HepG2 (cell line): Measurements from ENCODE around the gene CCNB1IP1. TPM values are rescaled to one million over a fixed set of nuclear protein-coding genes. Genes with fewer than 3 reads are reported as not detected.

Experiments
- ARNT ChIP-seq: fragments of 450-650 bp; IDR thresholded peaks from 2 replicates; pipeline ENCODE4 v1.6.1; 2017
- EHMT2 ChIP-seq: fragments of 200-600 bp; sonication (generic); IDR thresholded peaks from 2 replicates; pipeline ENCODE4 v1.7.0; 2017; ENCODE audit warnings: antibody characterized with exemption, low read depth, low read length, borderline replicate concordance
- ETV5 ChIP-seq: IDR thresholded peaks from 2 replicates; pipeline ENCODE4 v1.6.1; 2018; ENCODE audit warnings: missing biosample characterization, missing genetic modification reagents, inconsistent platforms, borderline replicate concordance
- FOXK2 ChIP-seq: fragments of 450-650 bp; IDR thresholded peaks from 2 replicates; pipeline ENCODE4 v1.6.1; 2016
- HDAC2 ChIP-seq: sonication (generic); formaldehyde crosslinking; IDR thresholded peaks from 2 replicates; pipeline ENCODE4 v1.4.0; 2020; ENCODE audit warnings: missing genetic modification reagents
- HOXA9 ChIP-seq: sonication (generic); formaldehyde crosslinking; IDR thresholded peaks from 2 replicates; pipeline ENCODE4 v1.8.1; 2022; ENCODE audit warnings: missing genetic modification reagents, mild to moderate bottlenecking, moderate library complexity, borderline replicate concordance
- KDM6A ChIP-seq: IDR thresholded peaks from 2 replicates; pipeline ENCODE4 v1.6.1; 2016; ENCODE audit warnings: low read depth
- KLF15 ChIP-seq: sonication (generic); formaldehyde crosslinking; IDR thresholded peaks from 2 replicates; pipeline ENCODE4 v1.8.1; 2023; ENCODE audit warnings: borderline replicate concordance, mild to moderate bottlenecking, inconsistent platforms, missing genetic modification reagents, mixed read lengths
- MED13 ChIP-seq: sonication (generic); formaldehyde crosslinking; IDR thresholded peaks from 2 replicates; pipeline ENCODE4 v1.5.0; 2020; ENCODE audit warnings: missing genetic modification reagents
- MYPOP ChIP-seq: sonication (generic); formaldehyde crosslinking; IDR thresholded peaks from 2 replicates; pipeline ENCODE4 v1.8.1; 2023; ENCODE audit warnings: mild to moderate bottlenecking, moderate library complexity, missing genetic modification reagents
- MZF1 ChIP-seq: sonication (generic); formaldehyde crosslinking; IDR thresholded peaks from 2 replicates; pipeline ENCODE4 v1.8.1; 2023; ENCODE audit warnings: mild to moderate bottlenecking, missing genetic modification reagents, borderline replicate concordance
- NFE2L1 ChIP-seq: sonication (generic); formaldehyde crosslinking; IDR thresholded peaks from 2 replicates; pipeline ENCODE4 v1.4.0; 2020; ENCODE audit warnings: missing genetic modification reagents, mild to moderate bottlenecking, borderline replicate concordance
- NKX3-1 ChIP-seq: sonication (generic); formaldehyde crosslinking; IDR thresholded peaks from 2 replicates; pipeline ENCODE4 v1.5.0; 2020; ENCODE audit warnings: missing genetic modification reagents
- SMAD3 ChIP-seq: sonication (generic); formaldehyde crosslinking; IDR thresholded peaks from 2 replicates; pipeline ENCODE4 v1.4.0; 2020; ENCODE audit warnings: missing genetic modification reagents
- ZBTB20 ChIP-seq: sonication (generic); formaldehyde crosslinking; IDR thresholded peaks from 2 replicates; pipeline ENCODE4 v1.8.1; 2023; ENCODE audit warnings: missing genetic modification reagents, low read depth, mild to moderate bottlenecking, borderline replicate concordance
- ZKSCAN1 ChIP-seq: fragments of 150-350 bp; IDR thresholded peaks from 2 replicates; pipeline ENCODE4 v1.6.1; 2014; ENCODE audit warnings: low read length
- ZNF234 ChIP-seq: sonication (generic); formaldehyde crosslinking; conservative IDR thresholded peaks from 2 replicates; pipeline ENCODE4 v1.5.1; 2020; ENCODE audit warnings: mild to moderate bottlenecking, missing genetic modification reagents
- ZNF589 ChIP-seq: sonication (generic); formaldehyde crosslinking; conservative IDR thresholded peaks from 2 replicates; pipeline ENCODE4 v1.8.0; 2022; ENCODE audit warnings: mild to moderate bottlenecking, moderate library complexity, missing genetic modification reagents
- ZNF678 ChIP-seq: sonication (generic); formaldehyde crosslinking; IDR thresholded peaks from 2 replicates; pipeline ENCODE4 v1.4.0; 2020; ENCODE audit warnings: mild to moderate bottlenecking, missing genetic modification reagents
- ZNF781 ChIP-seq: sonication (generic); formaldehyde crosslinking; IDR thresholded peaks from 2 replicates; pipeline ENCODE4 v1.5.1; 2020; ENCODE audit warnings: borderline replicate concordance, mild to moderate bottlenecking, missing genetic modification reagents; ENCODE audit errors: not compliant biosample characterization
- polyA plus RNA-seq, 8 experiments: library from polyadenylated mRNA; depleted of rRNA in 3 of 8; stranded (reverse) in 7 of 8; unstranded in 1 of 8; fragments of >200 nt; fragmentation: Illumina TruSeq in 4 of 8; extraction: Trizol in 4 of 8; gene quantifications; 2 replicates each; pipeline versions ENCODE4 v1.2.1 to v1.2.3, GENCODE V29; 2011 to 2016; ENCODE audit warnings: low read depth in 4 of 8, missing spikeins in 1 of 8, mixed read lengths in 1 of 8; ENCODE audit not compliant: insufficient read depth in 1 of 8
- total RNA-seq, 5 experiments: library from RNA; depleted of rRNA; stranded (reverse); fragments of >200 nt; fragmentation: Illumina TruSeq; extraction: Trizol; gene quantifications; 2 replicates each; pipeline ENCODE4 v1.2.3, GENCODE V29; 2016; ENCODE audit warnings: low read depth in 1 of 5
- TF ChIP-seq, protein P1 (sequence below): sonication (generic); formaldehyde crosslinking; IDR thresholded peaks from 2 replicates; pipeline ENCODE4 v1.8.0; 2022; ENCODE audit warnings: mild to moderate bottlenecking, missing genetic modification reagents, borderline replicate concordance
- TF ChIP-seq, protein P2 (sequence below): sonication (generic); formaldehyde crosslinking; conservative IDR thresholded peaks from 2 replicates; pipeline ENCODE4 v1.4.0; 2020; ENCODE audit warnings: missing genetic modification reagents
- TF ChIP-seq, protein P3 (sequence below): sonication (generic); formaldehyde crosslinking; IDR thresholded peaks from 2 replicates; pipeline ENCODE4; 2020; ENCODE audit warnings: missing genetic modification reagents, mild to moderate bottlenecking, borderline replicate concordance
- TF ChIP-seq, protein P4 (sequence below): sonication (generic); formaldehyde crosslinking; IDR thresholded peaks from 2 replicates; pipeline ENCODE4 v1.5.0; 2020; ENCODE audit warnings: missing genetic modification reagents

CCNB1IP1 gene
- total and polyA plus RNA-seq, 2 of the 13 experiments (the other 11 are each of a cell fraction or from before 2014, with no cell fraction given) = 98.3 to 125 TPM

DNA sequence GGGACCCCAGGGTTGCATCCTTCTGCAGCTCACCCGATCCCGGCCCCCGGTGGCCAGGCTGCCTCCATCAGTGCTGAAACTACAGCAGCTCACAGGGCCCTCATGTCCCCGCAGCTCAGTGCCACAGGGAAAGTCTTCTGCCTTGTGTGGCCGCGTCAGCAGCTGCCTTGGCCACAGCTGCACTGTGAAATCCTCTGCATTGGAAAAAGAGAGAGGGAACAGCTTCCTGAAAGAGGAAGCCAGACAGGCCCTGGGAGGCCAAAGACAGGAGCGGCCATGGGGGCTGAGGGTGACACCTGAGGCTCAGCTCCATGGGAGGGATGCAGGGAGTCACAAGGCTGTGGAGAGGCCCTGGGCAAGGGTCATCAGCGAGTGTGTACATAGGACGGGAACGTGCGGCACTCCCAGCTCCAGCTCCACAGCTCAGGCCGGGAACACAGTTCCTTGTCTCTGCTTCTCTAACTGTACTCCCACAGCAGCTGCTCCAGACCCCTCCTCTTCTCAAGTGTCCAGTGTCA is 43.1 kb upstream of the CCNB1IP1 start (continued):
- TF ChIP-seq, protein P1, sequence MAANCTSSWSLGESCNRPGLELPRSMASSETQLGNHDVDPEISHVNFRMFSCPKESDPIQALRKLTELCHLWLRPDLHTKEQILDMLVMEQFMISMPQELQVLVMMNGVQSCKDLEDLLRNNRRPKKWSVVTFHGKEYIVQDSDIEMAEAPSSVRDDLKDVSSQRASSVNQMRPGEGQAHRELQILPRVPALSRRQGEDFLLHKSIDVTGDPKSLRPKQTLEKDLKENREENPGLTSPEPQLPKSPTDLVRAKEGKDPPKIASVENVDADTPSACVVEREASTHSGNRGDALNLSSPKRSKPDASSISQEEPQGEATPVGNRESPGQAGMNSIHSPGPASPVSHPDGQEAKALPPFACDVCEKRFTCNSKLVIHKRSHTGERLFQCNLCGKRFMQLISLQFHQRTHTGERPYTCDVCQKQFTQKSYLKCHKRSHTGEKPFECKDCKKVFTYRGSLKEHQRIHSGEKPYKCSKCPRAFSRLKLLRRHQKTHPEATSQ (CRISPR knock-in tag) = no peak
- TF ChIP-seq ZNF234 (CRISPR knock-in tag) (no peak), ZNF589 (no peak), KLF15 (CRISPR knock-in tag) (no peak), MED13 (CRISPR knock-in tag) (no peak), ZNF781 (no peak), ETV5 (CRISPR knock-in tag) (no peak; the same call in 1 of the 2 replicates), KDM6A (CRISPR knock-in tag) (peak; percentile 67; the same call in 1 of the 2 replicates), ARNT (no peak), NKX3-1 (CRISPR knock-in tag) (no peak), FOXK2 (no peak), ZBTB20 (CRISPR knock-in tag) (peak; percentile 78; the same call in 1 of the 2 replicates), NFE2L1 (CRISPR knock-in tag) (no peak), HDAC2 (CRISPR knock-in tag) (peak; percentile 73), EHMT2 (no peak), SMAD3 (CRISPR knock-in tag) (no peak), HOXA9 (CRISPR knock-in tag) (no peak), ZKSCAN1 (no peak), ZNF678 (CRISPR knock-in tag) (no peak), MYPOP (no peak), MZF1 (no peak)
- TF ChIP-seq, protein P2, sequence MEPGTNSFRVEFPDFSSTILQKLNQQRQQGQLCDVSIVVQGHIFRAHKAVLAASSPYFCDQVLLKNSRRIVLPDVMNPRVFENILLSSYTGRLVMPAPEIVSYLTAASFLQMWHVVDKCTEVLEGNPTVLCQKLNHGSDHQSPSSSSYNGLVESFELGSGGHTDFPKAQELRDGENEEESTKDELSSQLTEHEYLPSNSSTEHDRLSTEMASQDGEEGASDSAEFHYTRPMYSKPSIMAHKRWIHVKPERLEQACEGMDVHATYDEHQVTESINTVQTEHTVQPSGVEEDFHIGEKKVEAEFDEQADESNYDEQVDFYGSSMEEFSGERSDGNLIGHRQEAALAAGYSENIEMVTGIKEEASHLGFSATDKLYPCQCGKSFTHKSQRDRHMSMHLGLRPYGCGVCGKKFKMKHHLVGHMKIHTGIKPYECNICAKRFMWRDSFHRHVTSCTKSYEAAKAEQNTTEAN (CRISPR knock-in tag) = no peak
- TF ChIP-seq, protein P3, sequence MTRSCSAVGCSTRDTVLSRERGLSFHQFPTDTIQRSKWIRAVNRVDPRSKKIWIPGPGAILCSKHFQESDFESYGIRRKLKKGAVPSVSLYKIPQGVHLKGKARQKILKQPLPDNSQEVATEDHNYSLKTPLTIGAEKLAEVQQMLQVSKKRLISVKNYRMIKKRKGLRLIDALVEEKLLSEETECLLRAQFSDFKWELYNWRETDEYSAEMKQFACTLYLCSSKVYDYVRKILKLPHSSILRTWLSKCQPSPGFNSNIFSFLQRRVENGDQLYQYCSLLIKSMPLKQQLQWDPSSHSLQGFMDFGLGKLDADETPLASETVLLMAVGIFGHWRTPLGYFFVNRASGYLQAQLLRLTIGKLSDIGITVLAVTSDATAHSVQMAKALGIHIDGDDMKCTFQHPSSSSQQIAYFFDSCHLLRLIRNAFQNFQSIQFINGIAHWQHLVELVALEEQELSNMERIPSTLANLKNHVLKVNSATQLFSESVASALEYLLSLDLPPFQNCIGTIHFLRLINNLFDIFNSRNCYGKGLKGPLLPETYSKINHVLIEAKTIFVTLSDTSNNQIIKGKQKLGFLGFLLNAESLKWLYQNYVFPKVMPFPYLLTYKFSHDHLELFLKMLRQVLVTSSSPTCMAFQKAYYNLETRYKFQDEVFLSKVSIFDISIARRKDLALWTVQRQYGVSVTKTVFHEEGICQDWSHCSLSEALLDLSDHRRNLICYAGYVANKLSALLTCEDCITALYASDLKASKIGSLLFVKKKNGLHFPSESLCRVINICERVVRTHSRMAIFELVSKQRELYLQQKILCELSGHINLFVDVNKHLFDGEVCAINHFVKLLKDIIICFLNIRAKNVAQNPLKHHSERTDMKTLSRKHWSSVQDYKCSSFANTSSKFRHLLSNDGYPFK = no peak; the same call in 1 of the 2 replicates
- TF ChIP-seq, protein P4, sequence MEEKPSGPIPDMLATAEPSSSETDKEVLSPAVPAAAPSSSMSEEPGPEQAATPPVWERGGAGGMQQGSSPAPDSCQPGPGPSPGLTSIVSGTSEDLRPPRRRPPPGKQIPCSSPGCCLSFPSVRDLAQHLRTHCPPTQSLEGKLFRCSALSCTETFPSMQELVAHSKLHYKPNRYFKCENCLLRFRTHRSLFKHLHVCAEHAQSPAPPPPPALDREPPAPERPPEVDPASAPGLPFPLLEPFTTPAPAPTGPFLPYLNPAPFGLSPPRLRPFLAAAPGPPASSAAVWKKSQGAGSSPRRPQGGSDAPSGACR = no peak; the same call in 1 of the 2 replicates
